HL-60 (cell line): ENCODE measurements around the gene LMOD1.

Experiments used
- DNase-seq, 2 experiments: peaks; one replicate each; pipeline ENCODE4 v3.0.0-alpha.2; 2010 to 2020; ENCODE audit warnings: low read depth in 1 of 2, low spot score in 1 of 2
- H3K27ac ChIP-seq: fragments of 250-450 bp; sonication (Bioruptor Pico); replicated peaks from 2 replicates; pipeline ENCODE4 v1.5.1; 2020; ENCODE audit warnings: mild to moderate bottlenecking, moderate library complexity
- H3K27me3 ChIP-seq: fragments of 250-450 bp; sonication (Bioruptor Pico); 2 replicates; pipeline ENCODE4 v1.5.1; 2021; ENCODE audit warnings: mild to moderate bottlenecking, moderate library complexity; ENCODE audit not compliant: insufficient read depth, poor library complexity, severe bottlenecking
- H3K4me3 ChIP-seq: replicated peaks from 2 replicates; pipeline ENCODE4 v1.5.1; 2011; ENCODE audit warnings: mild to moderate bottlenecking, control low read depth, low read length; ENCODE audit not compliant: insufficient read depth
- CTCF ChIP-seq: IDR thresholded peaks from one replicate; pipeline ENCODE4 v1.5.1; 2011; ENCODE audit warnings: low read length, control low read depth, inconsistent platforms; ENCODE audit not compliant: insufficient read depth
- GABPA ChIP-seq: IDR thresholded peaks from 2 replicates; pipeline ENCODE4 v1.6.1; 2012; ENCODE audit warnings: low read depth
- POLR2AphosphoS5 ChIP-seq: IDR thresholded peaks from 2 replicates; pipeline ENCODE4 v1.6.1; 2012; ENCODE audit warnings: low read depth
- REST ChIP-seq: IDR thresholded peaks from 2 replicates; pipeline ENCODE4 v1.6.1; 2012; ENCODE audit warnings: low read depth; ENCODE audit not compliant: insufficient replicate concordance
- SPI1 ChIP-seq: IDR thresholded peaks from 2 replicates; pipeline ENCODE4 v1.6.1; 2012; ENCODE audit warnings: low read depth, mild to moderate bottlenecking, borderline replicate concordance

The LMOD1 gene

GRCh38 chr1:201937624-201938213, 8.6 kb downstream of the LMOD1 start:
- TF ChIP-seq GABPA (no peak), SPI1 (no peak), REST (no peak), CTCF (no peak), POLR2AphosphoS5 (no peak)
- Histone ChIP-seq H3K27me3 (peaks cover 2% of the 10 kb centered on the region), H3K27ac (no peak overlapping the region), H3K4me3 (no peak overlapping the region)
- DNase-seq, result no peak

- no peak for DNase-seq
- no peak overlapping the region for H3K27ac ChIP-seq
- H3K4me3 ChIP-seq, result no peak overlapping the region
- TF ChIP-seq SPI1 (no peak), POLR2AphosphoS5 (no peak), GABPA (no peak), CTCF (no peak), REST (no peak)
- H3K27me3 ChIP-seq, result peaks cover 11% of the 10 kb centered on the region
These were observed 12.4 kb downstream of the LMOD1 start for GRCh38 chr1:201933840-201934430.

GRCh38 chr1:201930803-201931202, 15.5 kb downstream of the LMOD1 start:
- no peak for DNase-seq
- H3K27ac ChIP-seq, result no peak overlapping the region
- TF ChIP-seq CTCF, result no peak
- TF ChIP-seq REST, result no peak
- no peak for TF ChIP-seq POLR2AphosphoS5
- TF ChIP-seq SPI1, result no peak
- TF ChIP-seq GABPA, result no peak
- H3K27me3 ChIP-seq, result peaks cover 11% of the 10 kb centered on the region
- no peak overlapping the region for H3K4me3 ChIP-seq
